Measurements from ENCODE around the gene GBP1.
"Not testable (repeated sequence)": the region's sequence is repeated elsewhere in the genome, so short reads cannot be mapped to it uniquely, and the experiment has no call there.

Gene GBP1

GRCh38 chr1:89025928-89026327 is 39.1 kb downstream of the GBP1 start:
- H3K27me3 ChIP-seq (ENCODE audit: insufficient read depth, low read length), result no peaks in the 10 kb centered on the region
- H3K4me3 ChIP-seq (ENCODE audit: low read depth, low read length, poor library complexity, severe bottlenecking), result no peak overlapping the region
- no peak overlapping the region for H2AFZ ChIP-seq (ENCODE audit: low read length)
- no peaks in the 10 kb centered on the region for H3K9me2 ChIP-seq (ENCODE audit: low read depth, low read length)
- no peaks in the 10 kb centered on the region for H3F3A ChIP-seq (ENCODE audit: insufficient read depth, low read length)
- H3K36me3 ChIP-seq (ENCODE audit: insufficient read depth, low read length), result no peaks in the 10 kb centered on the region
- no peak for TF ChIP-seq CTCF (IDR thresholded peaks at IDR 0.05; ENCODE audit: low read length)
- no peak for TF ChIP-seq EZH2 (IDR thresholded peaks at IDR 0.05; ENCODE audit: borderline replicate concordance, low read length)
- no peak overlapping the region for H3K4me2 ChIP-seq (ENCODE audit: low read length)
- no peak overlapping the region for H3K27ac ChIP-seq (ENCODE audit: low read depth, low read length, poor library complexity, severe bottlenecking)
- H3K79me2 ChIP-seq (ENCODE audit: insufficient read depth, low read length), result no peaks in the 10 kb centered on the region
- no peaks in the 10 kb centered on the region for H4K20me1 ChIP-seq (ENCODE audit: insufficient read depth, low read length)
- H3K9ac ChIP-seq (ENCODE audit: low read length), result no peak overlapping the region
- no peaks in the 10 kb centered on the region for H3K9me3 ChIP-seq (ENCODE audit: low read length)
- peaks cover 9% of the 10 kb centered on the region for H3K4me1 ChIP-seq (ENCODE audit: insufficient read depth, low read length, severe bottlenecking)

DNA sequence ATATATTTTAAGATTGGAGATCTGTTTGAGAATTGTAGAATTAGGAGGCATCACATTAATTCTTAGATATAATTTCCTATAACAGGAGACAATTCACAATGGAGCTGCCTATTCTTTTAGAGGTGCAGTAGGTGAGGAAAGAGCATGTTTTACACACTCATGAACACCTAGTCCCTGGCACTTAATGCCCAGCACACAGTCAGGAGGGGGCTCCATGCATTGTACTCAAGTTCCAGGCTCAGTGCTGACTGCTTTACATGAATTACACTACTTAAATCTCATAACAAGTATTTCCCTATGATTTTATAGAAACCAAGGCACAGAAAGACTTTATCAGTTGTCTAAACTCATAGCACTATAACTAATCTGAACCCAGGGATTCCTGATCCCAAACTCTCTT is 42.0 kb downstream of the GBP1 start:
- no peaks in the 10 kb centered on the region for H3K36me3 ChIP-seq (ENCODE audit: insufficient read depth, low read length)
- H3K4me2 ChIP-seq (ENCODE audit: low read length), result peak overlapping the region; percentile 19
- H3K79me2 ChIP-seq (ENCODE audit: insufficient read depth, low read length), result no peaks in the 10 kb centered on the region
- H3K27me3 ChIP-seq (ENCODE audit: insufficient read depth, low read length), result no peaks in the 10 kb centered on the region
- H3K4me1 ChIP-seq (ENCODE audit: insufficient read depth, low read length, severe bottlenecking), result peaks cover 9% of the 10 kb centered on the region
- no peak overlapping the region for H3K4me3 ChIP-seq (ENCODE audit: low read depth, low read length, poor library complexity, severe bottlenecking)
- H3K9ac ChIP-seq (ENCODE audit: low read length), result no peak overlapping the region
- H2AFZ ChIP-seq (ENCODE audit: low read length), result peak overlapping the region; percentile 38; the same call in 1 of the 2 replicates
- H3K9me2 ChIP-seq (ENCODE audit: low read depth, low read length), result no peaks in the 10 kb centered on the region
- no peak overlapping the region for H3K27ac ChIP-seq (ENCODE audit: low read depth, low read length, poor library complexity, severe bottlenecking)
- no peak for TF ChIP-seq CTCF (IDR thresholded peaks at IDR 0.05; ENCODE audit: low read length)
- no peak for TF ChIP-seq EZH2 (IDR thresholded peaks at IDR 0.05; ENCODE audit: borderline replicate concordance, low read length)
- H3F3A ChIP-seq (ENCODE audit: insufficient read depth, low read length), result no peaks in the 10 kb centered on the region
- H3K9me3 ChIP-seq (ENCODE audit: low read length), result no peaks in the 10 kb centered on the region
- no peaks in the 10 kb centered on the region for H4K20me1 ChIP-seq (ENCODE audit: insufficient read depth, low read length)

DNA sequence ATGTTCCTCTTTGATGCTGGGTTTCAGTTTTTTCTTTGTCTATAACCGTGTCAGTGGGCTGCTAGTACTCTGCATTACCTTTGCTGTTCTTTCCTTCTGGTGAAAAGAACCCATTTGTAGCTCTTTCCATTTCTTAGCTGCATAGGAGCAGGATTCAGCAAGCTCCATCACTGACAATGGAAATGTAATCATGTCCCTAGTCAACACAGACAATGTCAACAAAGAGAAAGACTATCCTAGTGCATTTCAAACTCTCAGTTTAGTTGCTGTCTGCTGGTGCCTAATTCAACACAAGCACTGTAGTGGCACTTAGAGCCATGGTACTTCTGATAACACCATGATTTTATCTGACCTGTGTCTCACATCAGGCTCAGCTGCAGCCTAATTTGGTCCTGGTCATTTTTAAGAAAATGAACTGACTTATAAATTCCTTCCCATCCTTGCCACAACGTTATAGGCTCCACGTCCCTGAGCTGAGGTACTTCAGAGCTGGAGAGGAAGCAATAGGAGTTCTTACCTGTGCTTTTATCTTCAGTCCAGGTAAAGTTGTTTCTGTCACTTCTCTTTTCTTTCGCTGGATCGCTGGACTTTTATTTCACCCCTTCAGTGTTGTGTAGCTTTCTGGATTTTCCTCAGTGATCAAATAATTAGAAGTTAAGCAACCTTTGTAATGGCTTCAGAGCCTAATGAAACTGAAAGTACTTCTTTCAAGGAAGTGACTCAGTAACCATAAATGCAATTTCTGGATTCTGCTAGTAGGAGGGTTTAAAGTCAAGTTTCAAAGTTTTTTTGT is 42.6 kb downstream of the GBP1 start, which contains the start of gene GBP3:
Gene GBP3 (minus strand): TSS at position 700 of the 793 bp plus-strand sequence. CDS start 2,145 bp downstream, outside the sequence.
- H3K36me3 ChIP-seq (ENCODE audit: insufficient read depth, low read length), result no peaks in the 10 kb centered on the region
- no peaks in the 10 kb centered on the region for H3K9me2 ChIP-seq (ENCODE audit: low read depth, low read length)
- no peaks in the 10 kb centered on the region for H3F3A ChIP-seq (ENCODE audit: insufficient read depth, low read length)
- no peak within 1 kb of the TSS for H3K27ac ChIP-seq (ENCODE audit: low read depth, low read length, poor library complexity, severe bottlenecking)
- H3K27me3 ChIP-seq (ENCODE audit: insufficient read depth, low read length), result no peaks in the 10 kb centered on the region
- H2AFZ ChIP-seq (ENCODE audit: low read length), result peak within 1 kb of the TSS; percentile 38
- H3K9me3 ChIP-seq (ENCODE audit: low read length), result no peaks in the 10 kb centered on the region
- peak within 1 kb of the TSS; percentile 35 for H3K4me3 ChIP-seq (ENCODE audit: low read depth, low read length, poor library complexity, severe bottlenecking)
- H3K79me2 ChIP-seq (ENCODE audit: insufficient read depth, low read length), result no peaks in the 10 kb centered on the region
- peak within 1 kb of the TSS; percentile 19 for H3K4me2 ChIP-seq (ENCODE audit: low read length)
- TF ChIP-seq EZH2 (IDR thresholded peaks at IDR 0.05; ENCODE audit: borderline replicate concordance, low read length) (no peak), CTCF (IDR thresholded peaks at IDR 0.05; ENCODE audit: low read length) (no peak)
- no peak within 1 kb of the TSS; the same call in 1 of the 2 replicates for H3K9ac ChIP-seq (ENCODE audit: low read length)
- no peaks in the 10 kb centered on the region for H4K20me1 ChIP-seq (ENCODE audit: insufficient read depth, low read length)
- peaks cover 9% of the 10 kb centered on the region for H3K4me1 ChIP-seq (ENCODE audit: insufficient read depth, low read length, severe bottlenecking)

GRCh38 chr1:89018318-89018717 is 46.7 kb downstream of the GBP1 start:
- H3K27ac ChIP-seq (ENCODE audit: low read depth, low read length, poor library complexity, severe bottlenecking); H3K36me3 ChIP-seq (ENCODE audit: insufficient read depth, low read length); H3K4me2 ChIP-seq (ENCODE audit: low read length): not testable (repeated sequence)

More at GRCh38 chr1:89018318-89018717, 46.7 kb downstream of the GBP1 start:
- H3K79me2 ChIP-seq (ENCODE audit: insufficient read depth, low read length); H3K4me1 ChIP-seq (ENCODE audit: insufficient read depth, low read length, severe bottlenecking); H3F3A ChIP-seq (ENCODE audit: insufficient read depth, low read length); H3K27me3 ChIP-seq (ENCODE audit: insufficient read depth, low read length); H3K9me2 ChIP-seq (ENCODE audit: low read depth, low read length); H3K4me3 ChIP-seq (ENCODE audit: low read depth, low read length, poor library complexity, severe bottlenecking); H2AFZ ChIP-seq (ENCODE audit: low read length); H3K9me3 ChIP-seq (ENCODE audit: low read length); H4K20me1 ChIP-seq (ENCODE audit: insufficient read depth, low read length); H3K9ac ChIP-seq (ENCODE audit: low read length): not testable (repeated sequence)
